ENCODE results near the gene C1QTNF3.

C1QTNF3 gene

GRCh38 chr5:34040472-34040871, 2.5 kb downstream of the C1QTNF3 start:
- no peak overlapping the region for H3K18ac ChIP-seq (ENCODE audit: low read length)
- no peak for DNase-seq
- no peak overlapping the region for H3K56ac ChIP-seq (ENCODE audit: low read length)
- no peak overlapping the region for H3K4ac ChIP-seq (ENCODE audit: low read depth, low read length)
- H3K4me3 ChIP-seq (ENCODE audit: low read length) = no peak overlapping the region
- no peak overlapping the region for H4K5ac ChIP-seq (ENCODE audit: low read length)
- H3K23ac ChIP-seq (ENCODE audit: low read length) = no peak overlapping the region
- H2BK120ac ChIP-seq (ENCODE audit: low read depth, low read length) = no peak overlapping the region
- H3K36me3 ChIP-seq (ENCODE audit: control insufficient read depth, insufficient read depth, low read length) = no peaks in the 10 kb centered on the region
- H2BK15ac ChIP-seq (replicated peaks; ENCODE audit: low read depth) = no peak overlapping the region
- H2AK5ac ChIP-seq (ENCODE audit: low read length) = no peak overlapping the region
- no peak overlapping the region for H4K8ac ChIP-seq (ENCODE audit: low read depth, low read length)
- no peak overlapping the region for H3K27ac ChIP-seq (ENCODE audit: low read depth, low read length)
- H3K79me2 ChIP-seq (ENCODE audit: control insufficient read depth, insufficient read depth, low read length) = no peaks in the 10 kb centered on the region
- no peak overlapping the region for H3K4me2 ChIP-seq (ENCODE audit: low read length)
- no peaks in the 10 kb centered on the region for H3K4me1 ChIP-seq (ENCODE audit: control insufficient read depth, low read depth, low read length)
- H3K9ac ChIP-seq (ENCODE audit: low read length) = no peak overlapping the region
- H3K79me1 ChIP-seq (ENCODE audit: low read length) = no peaks in the 10 kb centered on the region
- no CpG with 5 or more reads among the region's 3 CpGs for WGBS (ENCODE audit: extremely low coverage, insufficient coverage, low lambda C conversion rate)
- H3K27me3 ChIP-seq (ENCODE audit: insufficient read depth, low read length, poor library complexity) = no peaks in the 10 kb centered on the region
- no peak overlapping the region for H2BK5ac ChIP-seq (ENCODE audit: low read length)

GRCh38 chr5:34039398-34040157, 3.4 kb downstream of the C1QTNF3 start:
- Histone ChIP-seq H3K4me2 (ENCODE audit: low read length) (no peak overlapping the region), H3K18ac (ENCODE audit: low read length) (no peak overlapping the region), H3K4me3 (ENCODE audit: low read length) (no peak overlapping the region), H4K8ac (ENCODE audit: low read depth, low read length) (no peak overlapping the region), H3K79me2 (ENCODE audit: control insufficient read depth, insufficient read depth, low read length) (no peaks in the 10 kb centered on the region), H3K27ac (ENCODE audit: low read depth, low read length) (no peak overlapping the region), H3K4me1 (ENCODE audit: control insufficient read depth, low read depth, low read length) (no peaks in the 10 kb centered on the region), H3K23ac (ENCODE audit: low read length) (no peak overlapping the region), H3K4ac (ENCODE audit: low read depth, low read length) (no peak overlapping the region), H2BK120ac (ENCODE audit: low read depth, low read length) (no peak overlapping the region), H3K9ac (ENCODE audit: low read length) (no peak overlapping the region), H2BK15ac (replicated peaks; ENCODE audit: low read depth) (no peak overlapping the region), H3K27me3 (ENCODE audit: insufficient read depth, low read length, poor library complexity) (no peaks in the 10 kb centered on the region), H3K36me3 (ENCODE audit: control insufficient read depth, insufficient read depth, low read length) (no peaks in the 10 kb centered on the region), H2AK5ac (ENCODE audit: low read length) (no peak overlapping the region), H2BK5ac (ENCODE audit: low read length) (no peak overlapping the region), H3K79me1 (ENCODE audit: low read length) (no peaks in the 10 kb centered on the region), H3K56ac (ENCODE audit: low read length) (no peak overlapping the region), H4K5ac (ENCODE audit: low read length) (no peak overlapping the region)
- WGBS (ENCODE audit: extremely low coverage, insufficient coverage, low lambda C conversion rate) = no CpG with 5 or more reads among the region's 10 CpGs
- no peak for DNase-seq

GRCh38 chr5:34038838-34039237, 4.2 kb downstream of the C1QTNF3 start:
- Histone ChIP-seq H3K23ac (ENCODE audit: low read length) (no peak overlapping the region), H3K36me3 (ENCODE audit: control insufficient read depth, insufficient read depth, low read length) (no peaks in the 10 kb centered on the region), H3K4me3 (ENCODE audit: low read length) (no peak overlapping the region), H3K9ac (ENCODE audit: low read length) (no peak overlapping the region), H2BK120ac (ENCODE audit: low read depth, low read length) (no peak overlapping the region), H2AK5ac (ENCODE audit: low read length) (no peak overlapping the region), H3K4ac (ENCODE audit: low read depth, low read length) (no peak overlapping the region), H3K4me2 (ENCODE audit: low read length) (no peak overlapping the region), H4K5ac (ENCODE audit: low read length) (no peak overlapping the region), H2BK5ac (ENCODE audit: low read length) (no peak overlapping the region), H3K18ac (ENCODE audit: low read length) (no peak overlapping the region), H3K56ac (ENCODE audit: low read length) (no peak overlapping the region), H3K27ac (ENCODE audit: low read depth, low read length) (no peak overlapping the region), H4K8ac (ENCODE audit: low read depth, low read length) (no peak overlapping the region), H2BK15ac (replicated peaks; ENCODE audit: low read depth) (no peak overlapping the region), H3K27me3 (ENCODE audit: insufficient read depth, low read length, poor library complexity) (no peaks in the 10 kb centered on the region), H3K79me2 (ENCODE audit: control insufficient read depth, insufficient read depth, low read length) (no peaks in the 10 kb centered on the region), H3K79me1 (ENCODE audit: low read length) (no peaks in the 10 kb centered on the region), H3K4me1 (ENCODE audit: control insufficient read depth, low read depth, low read length) (no peaks in the 10 kb centered on the region)
- DNase-seq = no peak
- no CpG with 5 or more reads among the region's 4 CpGs for WGBS (ENCODE audit: extremely low coverage, insufficient coverage, low lambda C conversion rate)

- H2BK5ac ChIP-seq (ENCODE audit: low read length) = no peak overlapping the region
- H3K4ac ChIP-seq (ENCODE audit: low read depth, low read length) = no peak overlapping the region
- H2BK120ac ChIP-seq (ENCODE audit: low read depth, low read length) = no peak overlapping the region
- no peak overlapping the region for H3K56ac ChIP-seq (ENCODE audit: low read length)
- no peak overlapping the region for H3K18ac ChIP-seq (ENCODE audit: low read length)
- no peak overlapping the region for H3K23ac ChIP-seq (ENCODE audit: low read length)
- H4K8ac ChIP-seq (ENCODE audit: low read depth, low read length) = no peak overlapping the region
- no peak overlapping the region for H3K4me2 ChIP-seq (ENCODE audit: low read length)
- H3K4me3 ChIP-seq (ENCODE audit: low read length) = no peak overlapping the region
- no peak overlapping the region for H3K9ac ChIP-seq (ENCODE audit: low read length)
- no CpG with 5 or more reads among the region's 2 CpGs for WGBS (ENCODE audit: extremely low coverage, insufficient coverage, low lambda C conversion rate)
- H3K79me2 ChIP-seq (ENCODE audit: control insufficient read depth, insufficient read depth, low read length) = no peaks in the 10 kb centered on the region
- H3K4me1 ChIP-seq (ENCODE audit: control insufficient read depth, low read depth, low read length) = no peaks in the 10 kb centered on the region
- H2AK5ac ChIP-seq (ENCODE audit: low read length) = no peak overlapping the region
- no peaks in the 10 kb centered on the region for H3K27me3 ChIP-seq (ENCODE audit: insufficient read depth, low read length, poor library complexity)
- no peak overlapping the region for H4K5ac ChIP-seq (ENCODE audit: low read length)
- DNase-seq = no peak
- H3K36me3 ChIP-seq (ENCODE audit: control insufficient read depth, insufficient read depth, low read length) = no peaks in the 10 kb centered on the region
- no peak overlapping the region for H2BK15ac ChIP-seq (replicated peaks; ENCODE audit: low read depth)
- no peak overlapping the region for H3K27ac ChIP-seq (ENCODE audit: low read depth, low read length)
- no peaks in the 10 kb centered on the region for H3K79me1 ChIP-seq (ENCODE audit: low read length)
These were observed 4.6 kb downstream of the C1QTNF3 start for GRCh38 chr5:34038390-34038789.

- Histone ChIP-seq H3K27ac (ENCODE audit: low read depth, low read length) (no peak overlapping the region), H3K27me3 (ENCODE audit: insufficient read depth, low read length, poor library complexity) (no peaks in the 10 kb centered on the region)
- no peak for DNase-seq
These were observed 5.3 kb downstream of the C1QTNF3 start for GRCh38 chr5:34037726-34038125.

GRCh38 chr5:34035756-34036155, 7.3 kb downstream of the C1QTNF3 start:
- H3K23ac ChIP-seq (ENCODE audit: low read length) = no peak overlapping the region
- no peaks in the 10 kb centered on the region for H3K4me1 ChIP-seq (ENCODE audit: control insufficient read depth, low read depth, low read length)
- DNase-seq = no peak
- no peak overlapping the region for H3K4ac ChIP-seq (ENCODE audit: low read depth, low read length)
- H2AK5ac ChIP-seq (ENCODE audit: low read length) = no peak overlapping the region
- H3K79me1 ChIP-seq (ENCODE audit: low read length) = no peaks in the 10 kb centered on the region
- H2BK15ac ChIP-seq (replicated peaks; ENCODE audit: low read depth) = no peak overlapping the region
- no peak overlapping the region for H3K56ac ChIP-seq (ENCODE audit: low read length)
- no peaks in the 10 kb centered on the region for H3K79me2 ChIP-seq (ENCODE audit: control insufficient read depth, insufficient read depth, low read length)
- H3K18ac ChIP-seq (ENCODE audit: low read length) = no peak overlapping the region
- no peak overlapping the region for H3K27ac ChIP-seq (ENCODE audit: low read depth, low read length)
- no peak overlapping the region for H2BK120ac ChIP-seq (ENCODE audit: low read depth, low read length)
- WGBS (ENCODE audit: extremely low coverage, insufficient coverage, low lambda C conversion rate) = no CpG with 5 or more reads among the region's 2 CpGs
- H3K27me3 ChIP-seq (ENCODE audit: insufficient read depth, low read length, poor library complexity) = no peaks in the 10 kb centered on the region
- H4K8ac ChIP-seq (ENCODE audit: low read depth, low read length) = no peak overlapping the region
- H3K4me2 ChIP-seq (ENCODE audit: low read length) = no peak overlapping the region
- H3K36me3 ChIP-seq (ENCODE audit: control insufficient read depth, insufficient read depth, low read length) = no peaks in the 10 kb centered on the region
- H4K5ac ChIP-seq (ENCODE audit: low read length) = no peak overlapping the region
- H3K9ac ChIP-seq (ENCODE audit: low read length) = no peak overlapping the region
- no peak overlapping the region for H3K4me3 ChIP-seq (ENCODE audit: low read length)
- no peak overlapping the region for H2BK5ac ChIP-seq (ENCODE audit: low read length)

More at GRCh38 chr5:34037726-34038125, 5.3 kb downstream of the C1QTNF3 start:
- H4K8ac ChIP-seq (ENCODE audit: low read depth, low read length) = no peak overlapping the region
- H3K36me3 ChIP-seq (ENCODE audit: control insufficient read depth, insufficient read depth, low read length) = no peaks in the 10 kb centered on the region
- H3K18ac ChIP-seq (ENCODE audit: low read length) = no peak overlapping the region
- no peaks in the 10 kb centered on the region for H3K79me2 ChIP-seq (ENCODE audit: control insufficient read depth, insufficient read depth, low read length)
- no CpG with 5 or more reads among the region's 3 CpGs for WGBS (ENCODE audit: extremely low coverage, insufficient coverage, low lambda C conversion rate)
- no peak overlapping the region for H3K4me2 ChIP-seq (ENCODE audit: low read length)
- no peak overlapping the region for H3K23ac ChIP-seq (ENCODE audit: low read length)
- no peak overlapping the region for H3K9ac ChIP-seq (ENCODE audit: low read length)
- no peak overlapping the region for H2AK5ac ChIP-seq (ENCODE audit: low read length)
- H3K4me1 ChIP-seq (ENCODE audit: control insufficient read depth, low read depth, low read length) = no peaks in the 10 kb centered on the region
- no peak overlapping the region for H3K4ac ChIP-seq (ENCODE audit: low read depth, low read length)
- no peak overlapping the region for H3K4me3 ChIP-seq (ENCODE audit: low read length)
- H2BK5ac ChIP-seq (ENCODE audit: low read length) = no peak overlapping the region
- no peak overlapping the region for H4K5ac ChIP-seq (ENCODE audit: low read length)
- no peak overlapping the region for H2BK15ac ChIP-seq (replicated peaks; ENCODE audit: low read depth)
- no peaks in the 10 kb centered on the region for H3K79me1 ChIP-seq (ENCODE audit: low read length)
- no peak overlapping the region for H3K56ac ChIP-seq (ENCODE audit: low read length)
- H2BK120ac ChIP-seq (ENCODE audit: low read depth, low read length) = no peak overlapping the region
